Measurements from ENCODE around the gene ENTPD3.

The ENTPD3 gene, protein sequence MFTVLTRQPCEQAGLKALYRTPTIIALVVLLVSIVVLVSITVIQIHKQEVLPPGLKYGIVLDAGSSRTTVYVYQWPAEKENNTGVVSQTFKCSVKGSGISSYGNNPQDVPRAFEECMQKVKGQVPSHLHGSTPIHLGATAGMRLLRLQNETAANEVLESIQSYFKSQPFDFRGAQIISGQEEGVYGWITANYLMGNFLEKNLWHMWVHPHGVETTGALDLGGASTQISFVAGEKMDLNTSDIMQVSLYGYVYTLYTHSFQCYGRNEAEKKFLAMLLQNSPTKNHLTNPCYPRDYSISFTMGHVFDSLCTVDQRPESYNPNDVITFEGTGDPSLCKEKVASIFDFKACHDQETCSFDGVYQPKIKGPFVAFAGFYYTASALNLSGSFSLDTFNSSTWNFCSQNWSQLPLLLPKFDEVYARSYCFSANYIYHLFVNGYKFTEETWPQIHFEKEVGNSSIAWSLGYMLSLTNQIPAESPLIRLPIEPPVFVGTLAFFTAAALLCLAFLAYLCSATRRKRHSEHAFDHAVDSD

DNA sequence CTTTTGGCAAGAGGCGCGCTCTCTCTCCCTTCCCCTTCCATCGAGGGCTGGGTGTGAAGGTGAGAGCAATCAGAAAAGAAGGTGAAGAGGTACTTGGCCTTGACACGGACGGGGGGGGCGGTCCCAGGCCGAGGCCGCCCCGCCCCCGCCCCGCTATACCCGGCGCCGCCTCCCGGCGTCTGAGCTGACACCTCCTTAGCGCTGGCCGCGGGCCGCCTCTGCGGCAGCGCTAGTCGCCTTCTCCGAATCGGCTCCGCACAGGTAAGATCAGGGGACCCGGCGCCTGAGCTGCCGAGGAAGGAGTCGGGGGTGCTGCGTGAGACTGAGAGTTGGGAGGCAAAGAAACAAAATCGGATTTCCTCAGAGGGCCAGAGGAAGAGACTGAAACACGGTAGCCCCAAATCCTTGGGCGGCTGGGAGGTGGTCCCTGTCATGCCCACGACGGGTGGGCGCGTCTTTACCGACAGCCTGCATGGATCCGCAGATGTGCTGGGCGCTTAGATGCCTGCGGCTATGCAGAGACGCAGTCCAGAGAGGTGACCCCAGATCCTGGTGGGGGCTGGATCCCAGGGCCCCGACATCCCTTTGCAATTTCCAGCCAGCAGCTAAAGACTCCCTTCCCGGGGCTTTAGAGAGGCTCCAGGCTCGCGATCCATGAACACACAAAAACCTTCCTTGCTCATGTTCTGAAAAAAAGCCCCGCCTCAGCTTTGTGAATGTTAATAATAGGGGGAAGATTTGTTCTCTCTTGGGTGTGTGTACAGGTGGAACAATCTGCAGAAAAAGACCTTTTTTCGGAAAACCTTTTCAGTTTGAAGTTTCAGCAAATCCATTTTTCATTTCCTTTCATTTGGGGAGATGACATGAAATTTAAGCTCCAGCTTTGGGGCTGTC lies at the start of gene ENTPD3:
ENTPD3 (plus strand) TSS at position 184 of the 894 bp plus-strand sequence. CDS start 874 bp downstream, outside the sequence.
- peak in 1 of 2 experiments; percentile 5 for DNase-seq

DNA sequence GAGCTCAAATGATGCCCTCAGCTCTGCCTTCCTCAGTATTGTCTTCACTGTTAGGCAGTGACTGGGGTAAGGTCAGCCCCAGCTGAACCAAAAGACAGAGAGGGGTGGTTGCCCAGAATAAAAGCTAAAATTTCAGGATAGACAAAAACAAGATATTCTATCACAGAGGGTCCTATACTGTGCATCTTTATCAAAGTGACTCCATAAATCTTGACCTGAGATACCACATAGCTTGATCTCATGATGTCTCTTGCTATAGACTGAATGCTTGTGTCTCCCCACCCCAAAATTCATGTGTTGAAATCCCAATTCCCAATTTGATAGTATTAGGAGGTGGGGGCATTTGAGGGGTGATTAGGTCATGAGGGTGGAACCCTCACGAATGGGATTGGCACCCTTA lies 47.1 kb upstream of the ENTPD3 start:
- DNase-seq, result no peak

DNA sequence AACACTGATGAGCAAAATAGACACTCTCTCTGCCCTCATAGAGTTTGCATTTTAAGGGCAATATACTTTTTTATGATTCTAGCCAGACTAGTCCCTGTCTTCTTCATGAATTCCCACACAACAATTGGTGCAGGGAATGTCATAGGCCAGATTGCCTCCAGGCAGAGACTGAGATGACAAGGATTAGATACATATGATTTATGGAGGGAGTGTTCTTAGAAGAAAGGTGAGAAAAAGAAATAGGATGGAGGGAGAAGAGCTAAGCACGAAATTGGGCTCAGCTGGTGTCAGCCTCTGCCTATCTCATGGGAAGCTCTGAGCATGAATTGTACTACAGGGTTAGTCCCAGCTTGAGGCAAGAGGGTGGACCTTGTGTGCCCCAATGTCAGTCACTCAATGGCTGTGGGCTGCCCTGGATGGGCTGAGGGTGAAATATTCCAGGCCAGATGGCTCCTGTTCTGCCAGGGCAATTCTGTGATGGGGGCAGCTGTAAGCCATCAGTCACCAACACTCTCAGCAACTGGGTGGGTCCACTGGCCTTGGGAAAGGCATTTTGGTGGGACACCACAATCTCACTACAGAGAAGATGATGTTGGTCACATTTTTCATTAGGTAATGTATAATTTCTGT lies 46.3 kb upstream of the ENTPD3 start:
- no peak for DNase-seq

DNA sequence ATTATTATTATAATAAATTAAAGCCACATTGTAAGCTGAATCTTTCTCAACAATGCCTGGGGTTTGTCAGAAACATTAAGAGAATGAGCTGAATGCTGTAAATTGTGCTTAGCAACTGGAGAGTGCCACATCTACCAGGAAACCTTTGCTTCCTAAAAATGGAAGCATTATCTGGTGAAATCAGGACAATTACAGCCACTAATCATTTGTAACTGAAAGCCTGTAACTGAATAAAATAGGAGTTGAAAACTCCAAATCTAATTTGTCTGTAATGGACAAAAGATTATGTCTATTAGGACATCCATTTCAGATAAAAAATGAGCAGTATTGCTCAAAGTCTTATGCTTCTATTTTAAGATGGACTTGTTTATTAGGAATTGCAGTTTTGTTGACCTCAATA lies 45.3 kb upstream of the ENTPD3 start:
- DNase-seq, result no peak

DNA sequence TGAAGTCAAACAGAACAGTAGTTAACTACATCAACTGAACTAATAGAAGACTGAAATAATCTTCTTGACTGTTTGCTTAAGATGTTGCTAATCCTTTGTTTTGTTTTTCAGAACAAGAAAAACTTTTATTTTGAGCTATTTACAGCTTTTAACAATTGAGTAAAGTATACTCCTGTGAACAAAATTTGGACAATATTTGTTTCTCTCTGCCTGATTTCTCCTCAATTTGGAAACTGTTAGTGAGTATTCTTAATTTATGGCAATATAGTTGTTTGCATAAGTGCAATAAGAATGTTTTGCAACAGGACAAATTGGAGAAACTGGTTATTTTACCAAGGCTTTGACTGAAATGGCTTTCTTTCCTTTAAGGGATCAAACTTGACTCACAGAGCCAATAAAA lies 36.5 kb upstream of the ENTPD3 start:
- no peak for DNase-seq

DNA sequence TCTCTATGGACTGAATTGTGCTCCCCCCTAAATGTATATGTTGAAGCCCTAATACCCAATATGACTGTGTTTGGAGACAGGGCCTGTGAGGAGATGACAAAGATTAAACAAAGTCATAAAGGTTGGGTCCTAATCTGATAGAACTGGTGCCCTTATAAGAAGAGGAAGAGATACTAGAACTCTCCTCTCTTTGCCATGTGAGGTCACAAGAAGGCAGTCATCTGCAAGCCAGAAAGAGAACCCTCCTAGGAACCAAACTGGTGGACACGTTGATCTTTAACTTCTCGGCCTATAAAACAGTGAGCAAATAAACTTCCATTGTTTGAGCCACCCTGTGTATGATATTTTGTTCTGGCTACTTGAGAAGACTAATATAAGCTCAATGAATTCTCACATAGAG lies 31.6 kb upstream of the ENTPD3 start:
- DNase-seq, result no peak

DNA sequence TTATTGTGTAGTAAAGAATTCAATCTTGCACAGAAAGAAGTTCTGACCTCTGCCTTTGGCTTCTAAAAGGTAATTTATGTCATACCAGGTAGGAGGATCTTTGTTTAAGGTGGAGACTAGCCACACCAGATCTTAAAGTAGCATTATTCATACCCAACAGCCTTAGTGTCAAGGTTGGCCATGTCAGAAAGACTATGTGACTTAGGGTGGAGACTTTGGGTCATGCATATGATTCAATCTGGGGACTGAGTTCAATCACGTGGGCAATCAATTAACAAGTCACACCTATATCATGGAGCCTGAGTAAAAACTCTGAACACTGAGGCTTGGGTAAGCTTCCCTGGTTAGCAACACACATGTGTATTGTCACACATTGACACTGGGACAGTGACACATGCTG lies 28.5 kb upstream of the ENTPD3 start:
- DNase-seq, result no peak

DNA sequence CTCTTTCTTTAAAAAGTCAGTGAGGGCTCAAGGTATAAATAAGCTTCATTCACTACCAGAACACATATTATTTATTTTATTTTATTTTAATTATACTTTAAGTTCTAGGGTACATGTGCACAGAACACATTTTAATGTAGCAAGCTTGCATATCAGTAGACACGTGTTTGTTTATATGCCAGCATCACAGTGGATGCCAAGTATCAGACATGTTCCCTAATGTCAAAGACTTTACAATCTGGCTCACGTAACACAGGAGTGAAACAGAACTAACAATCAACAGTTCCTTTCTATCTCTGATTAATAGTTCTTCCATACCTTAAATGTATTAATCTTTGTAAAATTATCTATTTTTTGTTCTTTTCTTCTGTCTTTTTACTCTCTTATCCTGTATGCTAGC lies 23.3 kb upstream of the ENTPD3 start:
- no peak for DNase-seq

DNA sequence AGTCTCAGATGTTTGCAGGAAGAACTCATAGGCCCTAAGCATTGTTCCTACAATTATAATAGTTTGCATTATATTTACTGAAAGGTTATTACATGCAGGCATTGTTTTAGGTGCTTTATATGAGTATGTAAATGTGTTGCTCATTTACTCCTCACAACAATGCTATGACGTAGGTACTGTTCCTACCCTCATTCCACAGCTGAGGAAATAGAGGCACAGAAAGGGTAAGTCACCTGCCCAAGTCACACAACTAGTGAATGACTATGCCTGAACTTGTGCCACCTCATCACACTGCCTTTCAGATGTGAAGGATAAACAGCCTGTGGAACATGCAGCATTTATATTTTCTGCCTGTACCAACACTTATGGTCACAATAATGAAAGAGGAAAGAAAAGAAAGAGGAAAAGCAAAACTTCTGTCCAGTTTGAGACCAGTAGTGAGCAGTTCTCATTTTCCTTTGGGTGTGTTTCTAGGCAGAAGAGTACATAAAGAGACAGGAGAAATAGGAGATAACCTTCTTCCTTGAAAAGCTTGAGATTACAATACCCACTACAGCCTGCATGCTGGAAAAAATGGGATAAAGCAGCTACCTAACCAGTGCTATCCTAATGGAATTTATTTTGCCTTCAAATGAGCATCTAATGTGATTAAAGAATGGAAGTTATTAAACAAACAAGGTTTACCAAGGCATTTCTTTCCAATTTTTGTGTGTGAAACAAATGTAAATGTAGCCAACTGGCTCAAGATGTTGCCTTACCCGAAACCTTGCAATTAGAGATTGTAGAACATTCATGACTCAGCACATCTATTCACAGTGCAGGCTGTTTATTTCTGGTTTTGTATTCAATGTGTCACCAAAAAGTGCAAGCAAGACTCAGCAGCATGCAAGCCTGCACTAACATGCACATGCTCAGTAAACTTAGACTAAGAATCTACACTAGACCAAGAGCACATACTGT lies 20.5 kb upstream of the ENTPD3 start:
- DNase-seq, result no peak

DNA sequence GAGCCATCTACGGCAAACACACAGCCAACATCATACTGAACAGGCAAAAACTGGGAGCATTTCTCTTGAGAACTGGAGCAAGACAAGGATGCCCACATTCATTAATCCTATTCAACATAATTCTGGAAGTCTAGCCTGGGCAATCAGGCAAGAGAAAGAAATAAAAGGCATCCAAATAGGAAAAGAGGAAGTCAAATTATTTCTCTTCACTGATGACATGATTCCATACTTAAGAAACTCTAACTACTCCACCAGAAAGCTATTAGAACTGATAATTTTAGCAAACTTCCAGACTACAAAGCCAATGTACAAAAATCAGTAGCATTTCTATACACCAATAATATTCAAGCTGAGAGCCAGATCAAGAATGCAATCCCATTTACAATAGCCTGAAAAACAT lies 17.3 kb upstream of the ENTPD3 start:
- DNase-seq, result no peak

DNA sequence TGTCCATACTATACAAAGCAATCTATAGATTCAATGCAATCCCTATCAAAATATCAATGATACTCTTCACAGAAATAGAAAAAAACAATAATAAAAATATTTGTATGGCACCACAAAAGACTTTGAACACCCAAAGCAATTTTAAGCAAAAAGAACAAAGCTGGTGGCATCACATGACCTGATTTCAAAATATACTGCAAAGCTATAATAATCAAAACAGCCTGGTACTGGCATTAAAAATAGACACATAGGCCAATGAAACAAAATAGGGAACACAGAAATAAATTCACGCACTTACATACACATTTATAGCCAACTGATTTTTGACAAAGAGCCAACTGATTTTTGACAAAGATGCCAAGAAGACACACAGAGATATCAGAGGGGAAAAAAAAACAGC lies 9.2 kb upstream of the ENTPD3 start:
- no peak for DNase-seq

DNA sequence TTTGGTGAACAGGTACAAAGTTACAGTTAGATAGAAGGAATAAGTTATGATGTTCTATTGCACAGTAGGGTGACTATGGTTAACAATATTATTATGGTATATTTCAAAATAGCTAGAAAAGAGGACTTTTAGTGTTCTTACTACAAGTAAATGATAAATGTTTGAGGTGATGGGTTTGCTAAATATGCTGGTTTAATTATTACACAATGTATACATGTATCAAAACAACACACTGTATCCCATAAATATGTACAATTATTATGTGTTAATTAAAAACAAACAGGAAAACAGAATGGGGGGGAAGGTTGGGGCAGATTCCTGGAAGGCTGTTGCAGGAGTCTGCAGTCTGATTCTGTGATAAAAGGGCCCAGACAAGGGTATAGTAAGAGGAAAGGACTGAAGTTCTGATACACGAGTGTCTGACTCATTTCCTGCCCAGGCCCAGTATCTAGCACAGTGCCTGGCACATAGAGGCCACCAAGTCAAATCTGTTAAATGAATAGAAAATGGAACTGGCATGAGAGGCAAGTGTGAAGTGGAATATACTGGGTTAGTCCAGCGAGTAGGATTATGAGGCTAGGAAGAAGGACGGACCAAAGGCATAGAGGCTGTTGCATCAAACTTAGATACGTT lies 7.2 kb upstream of the ENTPD3 start:
- DNase-seq, result no peak

DNA sequence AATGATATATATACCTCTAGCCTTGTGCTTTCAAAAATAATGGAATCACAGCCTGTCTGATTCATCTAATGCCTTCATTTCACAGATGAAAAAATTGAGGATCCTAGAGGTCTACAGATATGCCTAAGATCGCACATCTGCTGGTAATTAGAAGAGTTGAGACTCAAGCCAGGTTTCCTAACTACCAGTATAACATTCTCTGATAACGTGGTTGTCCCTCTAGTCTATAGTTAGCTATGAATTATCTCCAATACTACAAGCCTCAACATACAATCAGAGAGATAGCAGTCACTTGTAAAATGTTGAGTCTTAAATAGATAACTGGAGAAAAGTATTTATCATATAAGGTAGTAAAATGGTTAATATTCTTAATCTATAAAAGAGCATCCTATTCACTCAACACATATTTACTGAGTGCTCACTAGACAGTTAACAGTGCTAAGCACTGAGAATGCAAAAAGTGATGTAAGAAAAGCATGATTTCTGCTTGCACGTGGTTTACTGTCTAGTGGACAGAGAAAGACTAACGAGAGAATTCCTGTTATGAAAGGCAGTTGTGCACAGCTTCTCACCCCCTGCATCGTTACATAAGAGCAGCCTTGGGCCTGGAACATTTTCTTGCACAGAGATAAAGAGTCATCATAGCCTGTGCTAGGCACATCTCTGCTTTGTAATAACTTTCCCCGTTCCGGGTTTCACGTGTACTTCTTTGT lies 4.9 kb upstream of the ENTPD3 start:
- DNase-seq, result no peak

DNA sequence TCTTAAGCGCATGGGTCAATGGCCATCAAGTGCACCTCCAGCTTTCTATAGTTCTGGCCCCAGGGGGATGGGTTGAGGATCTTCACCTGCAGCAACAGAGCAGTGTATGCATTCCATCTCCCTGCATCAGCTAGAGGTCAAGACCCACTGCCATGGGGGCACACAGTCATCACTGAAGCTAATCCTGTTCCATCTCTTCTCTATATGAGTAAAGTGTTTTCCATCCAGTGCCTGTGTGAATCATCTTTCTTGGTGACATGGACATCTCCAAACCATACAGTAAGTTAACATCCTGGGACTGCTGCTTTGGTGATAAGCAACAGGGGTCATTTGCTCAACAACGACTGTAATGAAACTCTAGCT lies 4.4 kb upstream of the ENTPD3 start:
- no peak for DNase-seq

DNA sequence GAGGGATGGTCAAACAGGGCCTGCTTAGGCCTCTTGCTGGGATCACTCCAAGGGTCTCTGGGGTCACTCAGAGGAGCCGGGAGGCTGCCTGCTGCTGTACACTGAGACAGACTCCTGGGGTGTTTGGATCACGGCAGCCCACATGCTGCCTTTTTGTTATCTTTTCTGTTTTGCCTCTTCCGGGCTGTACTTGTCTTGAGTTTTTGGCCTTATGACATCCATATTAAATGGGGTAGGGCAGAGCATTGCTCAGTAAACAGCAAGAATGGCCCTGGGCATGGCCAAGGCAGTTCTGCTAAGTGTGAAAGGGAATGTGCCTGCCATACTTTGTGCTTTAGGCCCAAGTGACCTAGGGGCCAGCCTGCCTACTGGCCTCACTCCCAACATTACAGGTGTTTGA lies 771 bp upstream of the ENTPD3 start:
- DNase-seq, result no peak

DNA sequence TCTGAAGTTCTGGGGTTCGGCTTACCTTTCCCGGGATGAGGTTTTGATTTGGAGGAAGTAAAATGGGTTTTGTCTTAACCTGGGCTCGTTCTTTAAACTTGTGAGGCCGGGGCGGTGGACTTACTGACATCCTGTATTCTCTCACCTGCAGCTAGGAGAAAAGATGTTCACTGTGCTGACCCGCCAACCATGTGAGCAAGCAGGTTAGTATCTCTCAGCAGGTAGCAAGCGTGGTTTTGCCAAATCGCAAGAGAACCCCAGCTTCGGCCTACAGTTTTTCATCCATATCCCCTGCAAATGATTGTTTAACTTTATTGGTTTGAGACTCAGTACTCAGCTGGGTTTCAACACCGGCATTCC lies 891 bp downstream of the ENTPD3 start:
- peak in 1 of 2 experiments; percentile 1 for DNase-seq

DNA sequence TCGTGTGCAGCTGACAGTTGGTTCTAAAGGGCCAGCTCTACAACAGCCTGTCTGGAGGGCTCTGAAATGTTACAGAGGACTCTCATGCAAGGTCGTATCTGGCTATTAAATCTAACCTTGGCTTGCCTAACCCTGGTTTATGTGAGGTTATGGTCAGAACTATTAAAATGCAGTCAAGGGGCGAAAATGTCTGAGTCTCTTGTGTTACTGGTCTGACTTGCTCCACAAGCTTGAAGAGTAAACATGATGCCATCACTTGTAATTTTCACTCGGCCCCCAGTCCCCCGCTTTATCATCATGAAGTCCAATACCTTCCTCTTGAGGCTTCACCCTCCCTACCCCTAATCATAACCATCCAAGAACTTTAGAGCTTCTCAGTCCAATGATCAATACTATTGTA lies 9.4 kb downstream of the ENTPD3 start:
- no peak for DNase-seq

DNA sequence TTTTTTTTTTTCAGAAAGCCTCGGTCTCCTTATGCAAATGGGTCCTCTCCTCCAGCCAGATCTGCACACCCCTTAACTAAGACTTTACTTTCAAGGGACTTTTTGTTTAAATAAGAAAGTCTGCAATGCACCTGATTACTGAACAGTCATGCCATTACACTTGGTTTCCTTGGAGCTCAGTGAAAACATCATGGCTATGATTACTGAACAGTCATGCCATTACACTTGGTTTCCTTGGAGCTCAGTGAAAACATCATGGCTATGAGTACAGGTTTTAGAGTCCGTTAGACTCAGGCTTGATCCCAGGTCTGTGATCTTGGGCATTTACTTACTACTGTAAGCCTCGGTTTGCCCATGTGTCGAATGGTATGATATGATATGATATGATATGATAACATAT lies 10.1 kb downstream of the ENTPD3 start:
- DNase-seq, result no peak

DNA sequence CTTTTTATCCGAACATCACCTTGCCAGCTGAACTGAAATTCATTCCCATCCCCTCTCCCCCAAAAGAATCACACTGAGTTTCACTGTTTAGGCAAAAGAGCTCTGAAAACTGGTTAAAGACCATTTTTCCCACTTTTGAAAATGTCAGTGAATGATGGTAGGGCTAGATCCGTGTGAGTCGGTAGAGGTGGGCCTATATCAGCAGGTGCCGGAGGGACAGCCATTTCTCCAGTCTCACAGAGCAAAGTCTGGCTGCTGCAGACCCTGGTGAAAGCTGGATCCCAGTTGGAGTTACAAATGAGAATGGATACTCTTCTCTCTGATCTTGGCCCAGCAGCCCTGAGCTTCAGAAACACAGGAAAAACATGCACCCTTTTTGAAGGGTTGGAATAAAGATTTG lies 10.9 kb downstream of the ENTPD3 start:
- no peak for DNase-seq

DNA sequence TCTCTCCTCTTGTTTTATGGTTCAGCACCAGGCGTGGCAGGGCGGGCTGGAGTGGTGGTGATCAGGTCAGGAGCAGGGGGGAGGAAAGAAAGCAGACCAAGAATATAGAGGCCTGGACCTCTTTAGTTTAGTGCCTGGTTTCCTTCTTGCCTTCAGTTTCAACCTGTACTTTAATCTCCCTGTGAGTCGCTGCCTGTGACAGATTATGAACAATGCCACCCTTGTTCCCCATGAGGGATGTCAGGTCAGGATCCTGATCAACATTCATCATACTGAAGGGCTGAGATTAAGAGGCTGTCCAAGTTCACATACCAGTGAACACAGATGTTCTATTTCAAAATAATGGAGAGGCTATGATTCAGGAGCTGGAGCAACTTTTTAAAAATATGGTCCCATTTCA lies 11.4 kb downstream of the ENTPD3 start:
- no peak for DNase-seq

DNA sequence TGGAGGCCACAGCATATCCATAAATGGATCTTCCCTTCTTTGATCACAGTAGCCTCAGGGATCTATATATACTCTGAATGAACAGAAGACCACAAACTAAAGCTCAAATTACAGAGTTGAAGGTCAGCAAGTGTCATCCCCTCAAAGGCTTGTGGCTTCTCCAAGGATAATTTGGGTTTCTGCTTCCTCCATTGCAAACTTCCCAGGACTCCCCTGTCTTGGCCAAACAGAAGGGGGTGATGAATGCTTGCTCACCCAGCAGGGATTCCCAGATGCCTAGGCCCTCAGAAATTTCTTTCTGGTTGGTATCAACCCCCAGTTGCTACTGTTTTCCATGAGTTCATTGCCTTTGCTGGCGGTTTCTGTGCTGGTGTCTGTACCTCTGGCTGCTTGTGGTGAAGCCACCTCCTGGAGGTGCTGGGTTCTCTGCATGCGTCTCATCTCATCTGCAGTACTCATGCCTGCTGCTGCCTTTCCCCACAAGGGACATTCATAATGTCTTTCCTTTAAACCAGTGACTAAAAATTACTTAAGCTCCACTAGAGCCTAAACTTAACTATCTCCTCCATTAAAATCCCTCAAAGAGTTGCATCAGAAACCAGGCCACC lies 17.7 kb downstream of the ENTPD3 start:
- DNase-seq, result no peak

All from cerebellar nuclear complex (tissue), 1 donor.